ENCODE results near the gene LRIG3. TPM values are rescaled to one million over a fixed set of nuclear protein-coding genes. Genes with fewer than 3 reads are reported as not detected.

Gene LRIG3
- total RNA-seq, 1 donor from 2014 or later: 249 TPM

DNA sequence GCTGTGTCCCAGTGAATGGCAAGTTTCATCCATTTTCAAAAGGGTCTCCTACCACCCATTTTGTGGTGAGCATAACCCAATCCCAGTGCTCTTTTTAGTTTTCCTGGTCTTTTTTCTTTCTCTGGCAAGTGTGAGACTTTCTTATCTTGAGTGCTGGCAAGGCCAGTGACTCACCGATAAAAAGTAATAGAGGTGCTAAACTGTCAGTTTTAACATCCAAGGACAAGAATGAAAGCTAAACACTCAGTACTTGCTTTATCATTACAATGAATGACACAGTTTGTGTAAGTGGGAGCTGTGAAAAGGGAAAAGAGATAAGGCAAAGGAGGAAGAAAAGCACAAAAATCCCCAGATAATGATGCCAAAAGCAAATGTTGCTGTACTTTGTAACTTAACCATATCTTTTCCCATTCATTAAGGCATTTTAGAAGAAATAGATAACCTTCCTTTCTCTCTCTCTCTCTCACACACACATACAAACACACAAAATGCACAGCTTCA is 4.9 kb upstream of the LRIG3 start:
- H3K4me1 Mint-ChIP-seq (ENCODE audit: unreplicated experiment): peaks cover 41% of the 10 kb centered on the region
- H3K27ac Mint-ChIP-seq (ENCODE audit: unreplicated experiment): peak overlapping the region; percentile 0
- no peaks in the 10 kb centered on the region for H3K27me3 Mint-ChIP-seq (ENCODE audit: unreplicated experiment)
- H3K9me3 Mint-ChIP-seq (ENCODE audit: unreplicated experiment): no peaks in the 10 kb centered on the region
- H3K4me3 Mint-ChIP-seq (ENCODE audit: unreplicated experiment): no peak overlapping the region
- H3K36me3 Mint-ChIP-seq (ENCODE audit: unreplicated experiment): no peaks in the 10 kb centered on the region
- DNase-seq (ENCODE audit: extremely low spot score, unreplicated experiment): no peak
- no peak for TF ChIP-seq CTCF (IDR thresholded peaks at IDR 0.05)

GRCh38 chr12:58924652-58925051 is 4.3 kb upstream of the LRIG3 start:
- DNase-seq (ENCODE audit: extremely low spot score, unreplicated experiment): no peak
- Mint-ChIP-seq H3K36me3 (ENCODE audit: unreplicated experiment) (no peaks in the 10 kb centered on the region), H3K27me3 (ENCODE audit: unreplicated experiment) (no peaks in the 10 kb centered on the region)

DNA sequence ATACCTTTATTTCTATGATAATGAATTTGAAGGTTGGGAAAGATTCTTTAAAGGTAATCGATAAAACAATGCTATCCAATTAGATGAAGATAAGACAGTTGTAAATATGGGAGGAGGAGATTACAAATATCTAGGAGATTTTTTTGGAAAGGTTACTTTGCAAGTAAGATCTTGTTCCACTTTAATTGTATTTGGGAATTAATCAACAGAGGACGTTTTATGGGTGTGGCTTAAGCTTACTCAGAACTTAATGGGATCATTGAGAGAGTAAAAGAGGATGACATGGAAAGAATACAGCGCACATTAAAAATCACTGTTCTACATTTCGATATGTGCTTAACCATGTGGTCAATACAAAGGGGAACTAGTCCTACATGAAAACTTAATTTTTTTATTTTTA is 3.5 kb upstream of the LRIG3 start:
- Mint-ChIP-seq H3K27me3 (ENCODE audit: unreplicated experiment) (no peaks in the 10 kb centered on the region), H3K36me3 (ENCODE audit: unreplicated experiment) (peaks cover 3% of the 10 kb centered on the region), H3K27ac (ENCODE audit: unreplicated experiment) (no peak overlapping the region), H3K9me3 (ENCODE audit: unreplicated experiment) (no peaks in the 10 kb centered on the region), H3K4me3 (ENCODE audit: unreplicated experiment) (no peak overlapping the region), H3K4me1 (ENCODE audit: unreplicated experiment) (peaks cover 40% of the 10 kb centered on the region)
- no peak for TF ChIP-seq CTCF (IDR thresholded peaks at IDR 0.05)
- DNase-seq (ENCODE audit: extremely low spot score, unreplicated experiment): no peak

More at GRCh38 chr12:58924652-58925051, 4.3 kb upstream of the LRIG3 start:
- TF ChIP-seq CTCF (IDR thresholded peaks at IDR 0.05): no peak
- H3K9me3 Mint-ChIP-seq (ENCODE audit: unreplicated experiment): no peaks in the 10 kb centered on the region
- H3K27ac Mint-ChIP-seq (ENCODE audit: unreplicated experiment): no peak overlapping the region
- peaks cover 40% of the 10 kb centered on the region for H3K4me1 Mint-ChIP-seq (ENCODE audit: unreplicated experiment)
- no peak overlapping the region for H3K4me3 Mint-ChIP-seq (ENCODE audit: unreplicated experiment)

DNA sequence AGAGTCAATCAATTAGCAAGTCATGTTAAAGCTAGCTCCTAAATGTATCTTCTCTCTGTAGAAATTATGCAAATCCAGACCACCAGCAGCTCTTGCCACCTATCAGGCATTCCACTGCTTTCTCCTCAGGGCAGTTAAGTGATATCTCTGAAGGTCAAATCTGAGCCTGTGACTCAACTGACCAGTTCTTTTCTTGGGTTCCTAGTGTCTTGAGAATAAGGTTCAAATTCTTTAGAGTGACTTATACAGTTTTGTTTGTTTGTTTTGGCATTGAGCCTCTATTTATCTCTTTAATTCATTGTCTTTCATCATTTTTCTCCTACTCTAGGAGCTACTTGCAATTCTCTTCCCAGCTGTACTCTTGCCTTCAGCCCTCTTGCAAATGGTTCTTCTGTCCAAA is 2.5 kb upstream of the LRIG3 start:
- H3K36me3 Mint-ChIP-seq (ENCODE audit: unreplicated experiment): peaks cover 12% of the 10 kb centered on the region
- DNase-seq (ENCODE audit: extremely low spot score, unreplicated experiment): no peak
- no peaks in the 10 kb centered on the region for H3K27me3 Mint-ChIP-seq (ENCODE audit: unreplicated experiment)
- no peak overlapping the region for H3K27ac Mint-ChIP-seq (ENCODE audit: unreplicated experiment)
- H3K4me3 Mint-ChIP-seq (ENCODE audit: unreplicated experiment): no peak overlapping the region
- no peaks in the 10 kb centered on the region for H3K9me3 Mint-ChIP-seq (ENCODE audit: unreplicated experiment)
- no peak for TF ChIP-seq CTCF (IDR thresholded peaks at IDR 0.05)
- peaks cover 40% of the 10 kb centered on the region for H3K4me1 Mint-ChIP-seq (ENCODE audit: unreplicated experiment)

GRCh38 chr12:58920961-58921861 is 907 bp upstream of the LRIG3 start:
- Mint-ChIP-seq H3K4me1 (ENCODE audit: unreplicated experiment) (peaks cover 33% of the 10 kb centered on the region), H3K27ac (ENCODE audit: unreplicated experiment) (peak overlapping the region; percentile 95), H3K9me3 (ENCODE audit: unreplicated experiment) (no peaks in the 10 kb centered on the region), H3K27me3 (ENCODE audit: unreplicated experiment) (no peaks in the 10 kb centered on the region), H3K4me3 (ENCODE audit: unreplicated experiment) (peak overlapping the region; percentile 84), H3K36me3 (ENCODE audit: unreplicated experiment) (peaks cover 19% of the 10 kb centered on the region)
- DNase-seq (ENCODE audit: extremely low spot score, unreplicated experiment): no peak
- TF ChIP-seq CTCF (IDR thresholded peaks at IDR 0.05): no peak
